ENCODE results near the gene DENND10.

DNA sequence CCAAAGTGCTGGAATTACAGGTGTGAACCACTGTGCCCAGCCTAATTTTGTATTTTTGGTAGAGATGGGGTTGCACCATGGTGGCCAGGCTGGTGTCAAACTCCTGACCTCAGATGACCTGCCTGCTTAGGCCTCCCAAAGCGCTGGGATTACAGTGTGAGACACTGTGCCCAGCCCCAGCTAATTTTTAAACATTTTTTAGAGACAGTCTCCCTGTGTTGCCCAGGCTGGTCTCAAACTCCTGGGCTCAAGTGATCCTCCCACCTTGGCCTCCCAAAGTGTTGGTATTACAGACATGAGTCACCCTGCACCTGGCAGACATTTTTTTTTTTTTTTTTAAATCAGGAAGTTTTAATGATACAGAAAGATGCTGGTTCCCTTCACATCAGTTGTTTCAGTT, 15.5 kb downstream of the DENND10 start:
- no peak for TF ChIP-seq EZH2 (IDR thresholded peaks at IDR 0.05; ENCODE audit: borderline replicate concordance)
- TF ChIP-seq, protein P1, sequence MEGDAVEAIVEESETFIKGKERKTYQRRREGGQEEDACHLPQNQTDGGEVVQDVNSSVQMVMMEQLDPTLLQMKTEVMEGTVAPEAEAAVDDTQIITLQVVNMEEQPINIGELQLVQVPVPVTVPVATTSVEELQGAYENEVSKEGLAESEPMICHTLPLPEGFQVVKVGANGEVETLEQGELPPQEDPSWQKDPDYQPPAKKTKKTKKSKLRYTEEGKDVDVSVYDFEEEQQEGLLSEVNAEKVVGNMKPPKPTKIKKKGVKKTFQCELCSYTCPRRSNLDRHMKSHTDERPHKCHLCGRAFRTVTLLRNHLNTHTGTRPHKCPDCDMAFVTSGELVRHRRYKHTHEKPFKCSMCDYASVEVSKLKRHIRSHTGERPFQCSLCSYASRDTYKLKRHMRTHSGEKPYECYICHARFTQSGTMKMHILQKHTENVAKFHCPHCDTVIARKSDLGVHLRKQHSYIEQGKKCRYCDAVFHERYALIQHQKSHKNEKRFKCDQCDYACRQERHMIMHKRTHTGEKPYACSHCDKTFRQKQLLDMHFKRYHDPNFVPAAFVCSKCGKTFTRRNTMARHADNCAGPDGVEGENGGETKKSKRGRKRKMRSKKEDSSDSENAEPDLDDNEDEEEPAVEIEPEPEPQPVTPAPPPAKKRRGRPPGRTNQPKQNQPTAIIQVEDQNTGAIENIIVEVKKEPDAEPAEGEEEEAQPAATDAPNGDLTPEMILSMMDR (IDR thresholded peaks at IDR 0.05; ENCODE audit: poor library complexity): no peak

Measured in hepatocyte (in vitro differentiated cells).